ENCODE data around the gene BRSK2. TPM values are rescaled to one million over a fixed set of nuclear protein-coding genes. Genes with fewer than 3 reads are reported as not detected.

BRSK2 gene
- total and polyA plus RNA-seq, 9 of the 15 experiments (the other 6 are each of a cell fraction or from before 2014, with no cell fraction given): 0.06 to 0.52 (median 0.18) TPM; not detected in 5

DNA sequence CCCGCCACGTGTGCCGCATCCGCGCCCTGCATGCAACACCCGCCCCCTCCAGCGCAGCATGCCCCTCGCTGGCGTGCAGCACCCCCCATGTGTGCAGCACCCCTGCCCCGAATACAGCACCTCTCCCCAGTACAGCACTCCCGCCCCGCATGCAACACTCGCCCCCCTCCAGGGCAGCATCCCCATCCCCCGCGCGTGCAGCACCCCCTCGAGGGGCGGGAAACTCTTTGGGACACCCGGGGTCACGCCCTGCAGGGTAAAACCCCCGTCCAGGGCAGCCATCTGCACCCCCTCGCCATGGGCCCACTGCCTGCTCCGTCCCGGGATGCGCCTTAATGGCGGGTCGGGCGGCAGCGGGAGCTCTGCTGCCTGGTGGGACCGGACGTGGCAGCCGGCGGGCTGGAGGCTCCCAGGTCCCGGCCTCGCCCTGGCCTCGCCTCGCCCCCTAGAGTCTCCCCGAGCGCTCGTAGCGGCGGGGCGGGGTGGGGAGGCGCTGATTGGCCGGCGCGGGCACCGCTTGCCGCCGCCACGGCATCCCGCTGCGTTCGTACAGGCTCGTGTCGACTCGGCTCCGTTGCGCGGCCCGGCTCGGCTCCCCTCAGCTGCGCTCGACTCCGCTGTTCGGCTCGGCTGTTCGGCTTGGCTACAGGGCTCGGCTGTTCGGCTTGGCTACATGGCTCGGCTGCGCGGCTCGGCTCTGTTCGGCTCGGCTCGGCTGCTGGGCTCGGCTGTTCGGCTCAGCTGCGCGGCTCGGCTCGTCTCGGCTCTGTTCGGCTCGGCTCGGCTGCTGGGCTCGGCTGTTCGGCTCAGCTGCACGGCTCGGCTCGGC is 417 bp upstream of the BRSK2 start (continued):
- peak; percentile 51 for TF ChIP-seq CTCFL (IDR thresholded peaks at IDR 0.05; ENCODE audit: borderline replicate concordance, insufficient read depth, low read depth, low read length, poor library complexity, severe bottlenecking)

DNA sequence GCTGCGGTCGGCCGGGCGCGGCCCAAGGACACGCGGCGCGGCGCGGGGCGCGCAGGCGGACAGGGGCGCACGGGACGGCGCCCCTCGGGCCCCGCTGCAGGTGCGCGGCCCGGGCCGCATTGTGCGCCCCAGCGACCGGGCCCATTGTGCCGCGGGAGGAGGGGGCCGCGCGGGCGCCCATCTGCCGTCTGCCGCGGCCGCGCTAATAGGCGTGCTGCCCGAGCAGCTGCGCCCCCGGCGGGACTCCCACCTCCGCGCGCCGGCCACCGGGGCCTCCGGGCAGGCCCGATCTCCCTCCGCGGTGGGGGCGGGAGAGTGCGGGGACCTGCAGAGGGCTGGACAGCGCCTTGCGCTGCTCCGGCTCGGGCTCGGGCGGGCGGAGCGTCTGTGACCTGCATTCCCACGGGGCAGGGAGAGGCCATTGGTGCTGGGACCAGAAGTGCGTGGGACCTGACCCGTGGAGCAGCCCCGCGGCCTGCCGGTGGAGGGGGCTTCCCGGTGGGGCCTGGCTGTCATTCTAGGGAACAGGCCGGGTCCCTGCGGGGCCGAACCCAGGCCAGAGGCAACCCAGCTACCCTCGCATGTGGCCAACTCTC is 933 bp downstream of the BRSK2 start:
- peaks cover 5 to 41% of the 10 kb centered on the region in 2 experiments; a peak in 3 of 5 replicates for H3K27me3 ChIP-seq (ENCODE audit: control insufficient read depth in 2 of 2, insufficient read depth in 2 of 2, low read length in 2 of 2)
- TF ChIP-seq KLF16 (IDR thresholded peaks at IDR 0.05) (no peak), ZBTB33 (CRISPR knock-in tag; IDR thresholded peaks at IDR 0.05) (peak; percentile 73)
- no peaks in the 10 kb centered on the region for H3K36me3 ChIP-seq (ENCODE audit: control insufficient read depth, insufficient read depth, low read length)
- H3K9me1 ChIP-seq (ENCODE audit: control insufficient read depth, insufficient read depth, low read length): no peaks in the 10 kb centered on the region
- 75% methylated on average over 7 of the region's 73 CpGs for WGBS (ENCODE audit: insufficient coverage, low coverage, missing lambda C conversion rate)
- BruUV-seq (replicated peaks): no TSS peak
- no peak overlapping the region for H3K9ac ChIP-seq (ENCODE audit: insufficient read depth in 1 of 2, low read depth in 2 of 2, low read length in 2 of 2)
- H4K20me1 ChIP-seq (replicated peaks; ENCODE audit: control insufficient read depth, insufficient read depth, low read length): 0 out of 2 replicates have a peak, but pooled peaks cover 6% of the 10 kb centered on the region
- no peak for DNase-seq (ENCODE audit: extremely low read depth in 1 of 4, low spot score in 3 of 4)
- H3K79me2 ChIP-seq (ENCODE audit: control insufficient read depth, insufficient read depth, low read length): no peaks in the 10 kb centered on the region
- ChIA-PET CTCF (ENCODE audit: low intra/inter-chr PET ratio) (no interaction called here), POLR2A (no interaction called here)
- peaks cover 0 to 30% of the 10 kb centered on the region in 2 experiments; a peak in 2 of 5 replicates for H3K4me1 ChIP-seq (replicated peaks in 1 of 2; ENCODE audit: control insufficient read depth in 2 of 2, insufficient read depth in 2 of 2, low read length in 2 of 2)
- ATAC-seq: no peak
- no peak overlapping the region for H3K4me3 ChIP-seq
- no peak overlapping the region for H3K4me2 ChIP-seq (ENCODE audit: insufficient read depth, low read length)
- intact Hi-C loops (cut with micrococcal nuclease) (no loop called here), in situ Hi-C loops (cut with MboI) (no loop called here)
- no peaks in the 10 kb centered on the region for H3K9me3 ChIP-seq (replicated peaks; ENCODE audit: control insufficient read depth, insufficient read depth, low read depth, low read length)
- FAIRE-seq: no peak
- H3K27ac ChIP-seq (ENCODE audit: extremely low read depth, low read depth, low read length): no peak overlapping the region
- no peak overlapping the region for H2AFZ ChIP-seq (ENCODE audit: low read depth, low read length)

All from K562 (cell line).